Measurements from ENCODE around the gene BARD1.
"Not testable (repeated sequence)": the region's sequence is repeated elsewhere in the genome, so short reads cannot be mapped to it uniquely, and the experiment has no call there.

Gene BARD1

GRCh38 chr2:214808981-214809750, at the start of gene BARD1:
BARD1 (minus strand) TSS chr2:214809683; CDS start chr2:214809569, 114 bp downstream.
- peak; percentile 44 for DNase-seq

GRCh38 chr2:214856137-214856536, 46.7 kb upstream of the BARD1 start:
- DNase-seq = no peak

GRCh38 chr2:214853906-214854305, 44.4 kb upstream of the BARD1 start:
- DNase-seq = no peak

GRCh38 chr2:214843823-214844222, 34.3 kb upstream of the BARD1 start:
- DNase-seq = no peak

GRCh38 chr2:214839464-214839863, 30.0 kb upstream of the BARD1 start:
- DNase-seq = no peak

- no peak for DNase-seq
Measured at GRCh38 chr2:214837466-214837865, 28.0 kb upstream of the BARD1 start.

GRCh38 chr2:214836568-214836967, 27.1 kb upstream of the BARD1 start:
- no peak for DNase-seq

GRCh38 chr2:214830794-214831346, 21.4 kb upstream of the BARD1 start:
- DNase-seq = peak; percentile 21

GRCh38 chr2:214816008-214816533, 6.6 kb upstream of the BARD1 start:
- DNase-seq = no peak

- no peak for DNase-seq
Measured at GRCh38 chr2:214810671-214811070, 1.2 kb upstream of the BARD1 start.

- DNase-seq = peak; percentile 97
Measured at GRCh38 chr2:214809751-214810564, 475 bp upstream of the BARD1 start.

GRCh38 chr2:214807653-214808052, 1.8 kb downstream of the BARD1 start:
- no peak for DNase-seq

- DNase-seq = no peak
Measured at GRCh38 chr2:214801768-214802397, 7.6 kb downstream of the BARD1 start.

- DNase-seq = no peak
Measured at GRCh38 chr2:214801068-214801467, 8.4 kb downstream of the BARD1 start.

- DNase-seq = no peak
Measured at GRCh38 chr2:214800180-214800579, 9.3 kb downstream of the BARD1 start.

- DNase-seq = no peak
Measured at GRCh38 chr2:214796911-214797310, 12.6 kb downstream of the BARD1 start.

- not testable (repeated sequence) for DNase-seq
Measured at GRCh38 chr2:214783181-214783580, 26.3 kb downstream of the BARD1 start.

- no peak for DNase-seq
Measured at GRCh38 chr2:214782671-214783070, 26.8 kb downstream of the BARD1 start.

- DNase-seq = no peak
Measured at GRCh38 chr2:214781226-214781625, 28.3 kb downstream of the BARD1 start.

GRCh38 chr2:214775971-214776370, 33.5 kb downstream of the BARD1 start:
- no peak for DNase-seq

GRCh38 chr2:214774108-214774507, 35.4 kb downstream of the BARD1 start:
- DNase-seq = no peak

- no peak for DNase-seq
Measured at GRCh38 chr2:214772443-214773015, 37.0 kb downstream of the BARD1 start.

- no peak for DNase-seq
Measured at GRCh38 chr2:214765180-214765579, 44.3 kb downstream of the BARD1 start.

All from CD4-positive, alpha-beta T cell treated with Interleukin-4 for 4 hours (primary cell).